HEK293 (cell line): ENCODE results near the gene DSTN.

Source experiments
- CTCF ChIA-PET: fragments of 350-600 bp; formaldehyde crosslinking; extraction: SDS; loops from one replicate; lab custom pipeline; 2021; ENCODE audit warnings: antibody characterized with exemption; lab: Yijun Ruan, JAX
- POLR2A ChIA-PET: fragments of 300-600 bp; formaldehyde crosslinking; extraction: SDS; loops from one replicate; lab custom pipeline; 2020; ENCODE audit warnings: antibody characterized with exemption, inconsistent platforms; lab: Yijun Ruan, JAX
- H3K27ac ChIP-seq: fragments of 200-500 bp; sonication (Bioruptor generic); 2 replicates; pipeline ENCODE4 v1.5.1; 2014; ENCODE audit warnings: low read depth, low read length, control low read depth, inconsistent platforms; ENCODE audit errors: extremely low read depth
- H3K36me3 ChIP-seq, 2 experiments: fragments of 200-500 bp in 1 of 2; sonication (Bioruptor generic) in 1 of 2; 1 replicate in 1 of 2; 2 replicates in 1 of 2; pipeline ENCODE4 v1.5.1; 2014 to 2017; ENCODE audit warnings: inconsistent platforms in 2 of 2, low read length in 2 of 2; ENCODE audit not compliant: control insufficient read depth in 2 of 2, insufficient read depth in 1 of 2
- H3K4me1 ChIP-seq: fragments of 200-500 bp; sonication (Bioruptor generic); 2 replicates; pipeline ENCODE4 v1.5.1; 2014; ENCODE audit warnings: mild to moderate bottlenecking, low read length, inconsistent platforms; ENCODE audit not compliant: control insufficient read depth, insufficient read depth
- H3K4me3 ChIP-seq: 2 replicates; pipeline ENCODE4 v1.5.1; 2011; ENCODE audit warnings: low read depth, mild to moderate bottlenecking, control low read depth, low read length, moderate library complexity
- H3K9me3 ChIP-seq: fragments of 200-500 bp; sonication (Bioruptor generic); 2 replicates; pipeline ENCODE4 v1.5.1; 2014; ENCODE audit warnings: low read depth, low read length, inconsistent platforms; ENCODE audit not compliant: control insufficient read depth, insufficient read depth
- EGR2 ChIP-seq: fragments of 450-650 bp; formaldehyde crosslinking; IDR thresholded peaks from 2 replicates; pipeline ENCODE4 v1.5.1; 2016; ENCODE audit warnings: low read depth, missing biosample characterization, missing genetic modification characterization
- FEZF1 ChIP-seq: fragments of 450-650 bp; formaldehyde crosslinking; IDR thresholded peaks from 2 replicates; pipeline ENCODE4 v1.5.1; 2016; ENCODE audit warnings: missing biosample characterization, missing genetic modification characterization
- PRDM1 ChIP-seq: fragments of 450-650 bp; formaldehyde crosslinking; IDR thresholded peaks from 2 replicates; pipeline ENCODE4; 2016; ENCODE audit warnings: missing biosample characterization, missing genetic modification characterization
- PRDM10 ChIP-seq: fragments of 450-650 bp; formaldehyde crosslinking; IDR thresholded peaks from 2 replicates; pipeline ENCODE4 v1.5.1; 2016; ENCODE audit warnings: missing biosample characterization, missing genetic modification characterization
- PRDM6 ChIP-seq: fragments of 450-650 bp; formaldehyde crosslinking; IDR thresholded peaks from 2 replicates; pipeline ENCODE4 v1.5.1; 2017; ENCODE audit warnings: missing biosample characterization, missing genetic modification characterization
- SETDB1 ChIP-seq: IDR thresholded peaks from one replicate; pipeline ENCODE4 v1.6.1; 2017; ENCODE audit warnings: mild to moderate bottlenecking, low read length, moderate library complexity, mixed read lengths; ENCODE audit not compliant: insufficient read length
- ZBTB44 ChIP-seq: fragments of 450-650 bp; IDR thresholded peaks from 2 replicates; pipeline ENCODE4 v1.5.1; 2018; ENCODE audit warnings: missing biosample characterization, mild to moderate bottlenecking, missing genetic modification characterization
- ZEB2 ChIP-seq: fragments of 450-650 bp; formaldehyde crosslinking; IDR thresholded peaks from 2 replicates; pipeline ENCODE4 v1.5.1; 2016; ENCODE audit warnings: missing biosample characterization, missing genetic modification characterization
- ZIC2 ChIP-seq: fragments of 450-650 bp; formaldehyde crosslinking; IDR thresholded peaks from 2 replicates; pipeline ENCODE4 v1.5.1; 2016; ENCODE audit warnings: missing biosample characterization, missing genetic modification characterization
- ZNF280C ChIP-seq: fragments of 450-650 bp; formaldehyde crosslinking; IDR thresholded peaks from 2 replicates; pipeline ENCODE4 v1.5.1; 2016; ENCODE audit warnings: missing biosample characterization, missing genetic modification characterization
- ZNF501 ChIP-seq: fragments of 450-650 bp; formaldehyde crosslinking; IDR thresholded peaks from 2 replicates; pipeline ENCODE4 v1.5.1; 2016; ENCODE audit warnings: missing biosample characterization, missing genetic modification characterization
- ZNF518A ChIP-seq: fragments of 450-650 bp; formaldehyde crosslinking; conservative IDR thresholded peaks from 2 replicates; pipeline ENCODE4 v1.5.1; 2016; ENCODE audit warnings: low read depth, missing biosample characterization, missing genetic modification characterization
- ZNF600 ChIP-seq: fragments of 450-650 bp; formaldehyde crosslinking; IDR thresholded peaks from 2 replicates; pipeline ENCODE4 v1.5.1; 2016; ENCODE audit warnings: missing biosample characterization, missing genetic modification characterization
- ZNF629 ChIP-seq: fragments of 450-650 bp; formaldehyde crosslinking; IDR thresholded peaks from 2 replicates; pipeline ENCODE4 v1.5.1; 2017; ENCODE audit warnings: missing biosample characterization, missing genetic modification characterization
- ZNF639 ChIP-seq: fragments of 450-650 bp; formaldehyde crosslinking; IDR thresholded peaks from 2 replicates; pipeline ENCODE4 v1.5.1; 2016; ENCODE audit warnings: missing biosample characterization, missing genetic modification characterization
- ZNF654 ChIP-seq: fragments of 450-650 bp; formaldehyde crosslinking; IDR thresholded peaks from 2 replicates; pipeline ENCODE4 v1.5.1; 2016; ENCODE audit warnings: low read depth, missing biosample characterization, missing genetic modification characterization

DSTN gene

GRCh38 chr20:17537959-17538358 is 31.9 kb upstream of the DSTN start:
- Histone ChIP-seq H3K4me1 (peaks cover 6% of the 10 kb centered on the region), H3K4me3 (no peak overlapping the region), H3K27ac (no peak overlapping the region), H3K9me3 (no peaks in the 10 kb centered on the region), H3K36me3 (no peaks in the 10 kb centered on the region)
- CTCF ChIA-PET = interaction anchor here (2.2 kb wide), 1 partner anchor 79 kb away, joined by 18 read pairs; no protein-coding TSS in a partner anchor
- TF ChIP-seq PRDM1 (tag by site-specific recombination) (peak; percentile 91), EGR2 (tag by site-specific recombination) (no peak)
- POLR2A ChIA-PET = interaction anchor here (1.5 kb wide), 1 partner anchor 32 kb away, joined by 5 read pairs; the partner anchor contains the start of gene DSTN

- no peaks in the 10 kb centered on the region for H3K36me3 ChIP-seq
- no peaks in the 10 kb centered on the region; the same call in 1 of the 2 replicates for H3K4me1 ChIP-seq
- ChIA-PET CTCF (interaction anchor here (2.7 kb wide), 1 partner anchor 79 kb away, joined by 14 read pairs; no protein-coding TSS in a partner anchor), POLR2A (interaction anchor here (4.1 kb wide), 1 partner anchor 32 kb away, joined by 19 read pairs; the partner anchor contains the start of gene DSTN)
- H3K27ac ChIP-seq = no peak overlapping the region
- no peaks in the 10 kb centered on the region for H3K9me3 ChIP-seq
- no peak overlapping the region for H3K4me3 ChIP-seq
- TF ChIP-seq ZNF501 (tag by site-specific recombination) = no peak
- TF ChIP-seq ZNF654 = peak; percentile 9; the same call in 1 of the 2 replicates
- peak; percentile 94 for TF ChIP-seq ZNF629 (tag by site-specific recombination)
- 0 out of 2 replicates have a peak, but pooled peaks have one; percentile 25 for TF ChIP-seq ZEB2 (tag by site-specific recombination)
- peak; percentile 68 for TF ChIP-seq ZBTB44 (tag by site-specific recombination)
- no peak for TF ChIP-seq ZNF280C (tag by site-specific recombination)
- TF ChIP-seq SETDB1 = no peak
- TF ChIP-seq ZIC2 (tag by site-specific recombination) = peak; percentile 24; the same call in 1 of the 2 replicates
- peak; percentile 72 for TF ChIP-seq ZNF600
- peak; percentile 28; the same call in 1 of the 2 replicates for TF ChIP-seq FEZF1
- 0 out of 2 replicates have a peak, but pooled peaks have one; percentile 17 for TF ChIP-seq ZNF639 (tag by site-specific recombination)
- TF ChIP-seq PRDM10 (tag by site-specific recombination) = 0 out of 2 replicates have a peak, but pooled peaks have one; percentile 24
- peak; percentile 72 for TF ChIP-seq PRDM6 (tag by site-specific recombination)
- no peak for TF ChIP-seq ZNF518A (tag by site-specific recombination)
Measured at GRCh38 chr20:17538517-17539170, 31.2 kb upstream of the DSTN start.
